OCI-LY1 (cell line): ENCODE measurements around the gene C19orf73.

Experiments used
- H2AFZ ChIP-seq: fragments of 200-600 bp; sonication (generic), shearing (Covaris generic); 2 replicates; pipeline ENCODE4 v1.6.0; 2014; ENCODE audit warnings: antibody characterized with exemption, mild to moderate bottlenecking, low read length
- H3F3A ChIP-seq: fragments of 200-600 bp; sonication (generic), shearing (Covaris generic); 2 replicates; pipeline ENCODE4 v1.6.0; 2014; ENCODE audit warnings: mild to moderate bottlenecking, antibody characterized with exemption, low read length, moderate library complexity; ENCODE audit not compliant: insufficient read depth
- H3K27ac ChIP-seq: fragments of 200-600 bp; sonication (generic); 2 replicates; pipeline ENCODE4 v1.5.1; 2014; ENCODE audit warnings: low read length, mixed run types, mild to moderate bottlenecking, low read depth; ENCODE audit not compliant: poor library complexity, severe bottlenecking
- H3K27me3 ChIP-seq: fragments of 200-600 bp; sonication (generic); 2 replicates; pipeline ENCODE4 v1.6.0; 2014; ENCODE audit warnings: antibody characterized with exemption, mild to moderate bottlenecking, low read length, moderate library complexity; ENCODE audit not compliant: insufficient read depth
- H3K36me3 ChIP-seq: fragments of 200-600 bp; sonication (generic); 2 replicates; pipeline ENCODE4 v1.6.1; 2014; ENCODE audit warnings: mild to moderate bottlenecking, antibody characterized with exemption, low read length, moderate library complexity, mixed read lengths; ENCODE audit not compliant: insufficient read depth
- H3K4me1 ChIP-seq: fragments of 200-600 bp; sonication (generic); 2 replicates; pipeline ENCODE4 v1.5.1; 2014; ENCODE audit warnings: mild to moderate bottlenecking, low read length, moderate library complexity; ENCODE audit not compliant: insufficient read depth, severe bottlenecking
- H3K4me2 ChIP-seq: fragments of 200-600 bp; sonication (generic), shearing (Covaris generic); 2 replicates; pipeline ENCODE4 v1.6.1; 2014; ENCODE audit warnings: low read length
- H3K4me3 ChIP-seq: fragments of 200-600 bp; sonication (generic); 2 replicates; pipeline ENCODE4 v1.5.1; 2014; ENCODE audit warnings: low read length, low read depth, mild to moderate bottlenecking, mixed read lengths; ENCODE audit not compliant: poor library complexity, severe bottlenecking
- H3K79me2 ChIP-seq: fragments of 200-600 bp; shearing (Covaris generic); 2 replicates; pipeline ENCODE4 v1.6.1; 2016; ENCODE audit warnings: mixed run types, low read length, mixed read lengths; ENCODE audit not compliant: insufficient read depth
- H3K9ac ChIP-seq: fragments of 200-600 bp; sonication (generic), shearing (Covaris generic); 2 replicates; pipeline ENCODE4 v1.6.1; 2014; ENCODE audit warnings: mild to moderate bottlenecking, low read length, mixed read lengths
- H3K9me2 ChIP-seq: fragments of 200-600 bp; sonication (generic), shearing (Covaris generic); 2 replicates; pipeline ENCODE4 v1.6.1; 2014; ENCODE audit warnings: low read depth, mild to moderate bottlenecking, low read length, mixed read lengths
- H3K9me3 ChIP-seq: fragments of 200-600 bp; shearing (Covaris generic); 2 replicates; pipeline ENCODE4 v1.6.1; 2014; ENCODE audit warnings: low read length, mixed read lengths
- H4K20me1 ChIP-seq: fragments of 200-600 bp; sonication (generic), shearing (Covaris generic); 2 replicates; pipeline ENCODE4 v1.6.0; 2016; ENCODE audit warnings: mild to moderate bottlenecking, low read length; ENCODE audit not compliant: insufficient read depth
- EZH2 ChIP-seq: fragments of 200-600 bp; sonication (generic), shearing (Covaris generic); IDR thresholded peaks from 2 replicates; pipeline ENCODE4 v1.8.0; 2017; ENCODE audit warnings: borderline replicate concordance, mixed run types, mild to moderate bottlenecking, antibody characterized with exemption, low read length, moderate library complexity, mixed read lengths
- TF ChIP-seq, protein P1 (sequence below): fragments of 200-600 bp; sonication (generic), shearing (Covaris generic); IDR thresholded peaks from 2 replicates; pipeline ENCODE4 v1.5.1; 2017; ENCODE audit warnings: mild to moderate bottlenecking, antibody characterized with exemption, low read length, moderate library complexity, mixed read lengths

Gene C19orf73

DNA sequence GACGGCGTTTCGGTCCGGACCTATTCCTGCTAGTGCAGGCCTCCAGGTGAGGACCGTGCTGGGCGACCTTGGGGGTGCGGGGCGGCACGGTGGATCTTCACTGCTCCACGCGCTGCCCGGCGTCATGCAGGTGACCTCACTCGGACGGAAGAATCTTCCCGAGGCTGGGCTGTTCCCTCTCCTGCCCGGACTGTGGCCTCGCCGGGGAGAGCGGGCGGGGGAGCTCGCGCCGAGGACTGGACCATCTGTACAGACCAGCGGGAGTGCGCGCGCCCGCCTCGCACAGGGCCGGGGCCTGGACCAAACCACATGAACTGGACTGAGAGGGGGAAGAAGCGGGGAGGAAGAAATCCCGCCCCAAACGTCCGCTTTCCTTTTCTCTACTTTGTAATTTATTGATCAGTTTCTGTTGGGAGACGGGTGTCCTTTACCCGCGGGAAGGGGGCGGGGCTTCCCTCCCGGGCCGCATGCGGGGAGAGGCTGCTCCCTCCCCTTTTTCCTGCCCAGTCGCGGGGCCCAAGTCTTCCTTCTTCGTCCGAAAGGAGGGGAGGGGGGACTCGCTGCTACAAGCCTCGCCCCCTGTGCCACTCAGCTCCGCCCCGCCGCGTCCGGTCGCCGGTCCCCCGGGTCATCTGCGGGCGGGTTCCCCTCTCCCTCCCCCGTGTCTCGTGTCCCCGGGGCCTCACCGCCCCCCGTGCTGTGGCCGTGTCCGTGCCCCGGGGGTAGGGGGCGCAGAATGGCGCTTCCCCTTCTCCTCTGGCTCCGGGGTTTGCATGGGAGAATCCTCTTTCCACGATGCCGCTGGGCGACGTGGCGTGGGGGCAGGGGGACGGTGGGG lies 31.4 kb upstream of the C19orf73 start:
- Histone ChIP-seq H3K36me3 (no peaks in the 10 kb centered on the region), H3K9ac (peak overlapping the region; percentile 90), H3K9me3 (no peaks in the 10 kb centered on the region), H4K20me1 (no peaks in the 10 kb centered on the region), H3K4me2 (peak overlapping the region; percentile 100), H3F3A (no peaks in the 10 kb centered on the region), H2AFZ (0 out of 2 replicates have a peak overlapping the region, but pooled peaks have one; percentile 32), H3K79me2 (no peaks in the 10 kb centered on the region), H3K9me2 (no peaks in the 10 kb centered on the region), H3K4me3 (peak overlapping the region; percentile 89), H3K4me1 (peaks cover 36% of the 10 kb centered on the region), H3K27me3 (no peaks in the 10 kb centered on the region; the same call in 1 of the 2 replicates), H3K27ac (no peak overlapping the region)
- TF ChIP-seq, protein P1, sequence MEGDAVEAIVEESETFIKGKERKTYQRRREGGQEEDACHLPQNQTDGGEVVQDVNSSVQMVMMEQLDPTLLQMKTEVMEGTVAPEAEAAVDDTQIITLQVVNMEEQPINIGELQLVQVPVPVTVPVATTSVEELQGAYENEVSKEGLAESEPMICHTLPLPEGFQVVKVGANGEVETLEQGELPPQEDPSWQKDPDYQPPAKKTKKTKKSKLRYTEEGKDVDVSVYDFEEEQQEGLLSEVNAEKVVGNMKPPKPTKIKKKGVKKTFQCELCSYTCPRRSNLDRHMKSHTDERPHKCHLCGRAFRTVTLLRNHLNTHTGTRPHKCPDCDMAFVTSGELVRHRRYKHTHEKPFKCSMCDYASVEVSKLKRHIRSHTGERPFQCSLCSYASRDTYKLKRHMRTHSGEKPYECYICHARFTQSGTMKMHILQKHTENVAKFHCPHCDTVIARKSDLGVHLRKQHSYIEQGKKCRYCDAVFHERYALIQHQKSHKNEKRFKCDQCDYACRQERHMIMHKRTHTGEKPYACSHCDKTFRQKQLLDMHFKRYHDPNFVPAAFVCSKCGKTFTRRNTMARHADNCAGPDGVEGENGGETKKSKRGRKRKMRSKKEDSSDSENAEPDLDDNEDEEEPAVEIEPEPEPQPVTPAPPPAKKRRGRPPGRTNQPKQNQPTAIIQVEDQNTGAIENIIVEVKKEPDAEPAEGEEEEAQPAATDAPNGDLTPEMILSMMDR, result no peak; the same call in 1 of the 2 replicates
- TF ChIP-seq EZH2, result no peak

DNA sequence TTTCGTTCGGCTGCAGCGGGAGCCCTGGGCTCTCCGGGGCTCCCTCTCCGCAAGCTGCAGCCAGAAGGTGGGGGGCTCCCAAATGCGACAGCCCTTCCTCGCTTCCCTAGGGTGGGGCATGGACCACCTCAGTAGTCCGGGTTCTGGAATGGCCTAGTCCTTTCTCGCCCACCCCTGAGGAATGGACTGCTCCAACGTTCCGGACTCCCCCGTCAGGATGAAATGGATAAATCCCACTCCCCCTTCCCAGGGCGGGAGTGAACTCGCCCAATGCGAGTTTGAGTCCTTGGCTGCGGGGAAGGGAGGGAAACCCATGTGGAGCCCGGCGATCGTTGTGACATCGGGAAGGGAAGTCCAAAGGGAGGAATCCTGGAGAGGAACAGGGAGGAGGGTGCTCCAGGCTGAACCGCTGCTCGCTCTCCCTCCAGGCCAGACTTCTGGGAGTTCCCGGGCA lies 30.7 kb upstream of the C19orf73 start:
- Histone ChIP-seq H3K36me3 (no peaks in the 10 kb centered on the region), H3K4me2 (peak overlapping the region; percentile 100), H3K27ac (no peak overlapping the region), H4K20me1 (no peaks in the 10 kb centered on the region), H2AFZ (no peak overlapping the region), H3K4me3 (peak overlapping the region; percentile 89), H3K9ac (peak overlapping the region; percentile 90), H3K79me2 (no peaks in the 10 kb centered on the region), H3K9me3 (no peaks in the 10 kb centered on the region), H3K9me2 (no peaks in the 10 kb centered on the region), H3F3A (no peaks in the 10 kb centered on the region), H3K27me3 (no peaks in the 10 kb centered on the region; the same call in 1 of the 2 replicates), H3K4me1 (peaks cover 36% of the 10 kb centered on the region)
- TF ChIP-seq EZH2, result no peak
- TF ChIP-seq, protein P1, result no peak

DNA sequence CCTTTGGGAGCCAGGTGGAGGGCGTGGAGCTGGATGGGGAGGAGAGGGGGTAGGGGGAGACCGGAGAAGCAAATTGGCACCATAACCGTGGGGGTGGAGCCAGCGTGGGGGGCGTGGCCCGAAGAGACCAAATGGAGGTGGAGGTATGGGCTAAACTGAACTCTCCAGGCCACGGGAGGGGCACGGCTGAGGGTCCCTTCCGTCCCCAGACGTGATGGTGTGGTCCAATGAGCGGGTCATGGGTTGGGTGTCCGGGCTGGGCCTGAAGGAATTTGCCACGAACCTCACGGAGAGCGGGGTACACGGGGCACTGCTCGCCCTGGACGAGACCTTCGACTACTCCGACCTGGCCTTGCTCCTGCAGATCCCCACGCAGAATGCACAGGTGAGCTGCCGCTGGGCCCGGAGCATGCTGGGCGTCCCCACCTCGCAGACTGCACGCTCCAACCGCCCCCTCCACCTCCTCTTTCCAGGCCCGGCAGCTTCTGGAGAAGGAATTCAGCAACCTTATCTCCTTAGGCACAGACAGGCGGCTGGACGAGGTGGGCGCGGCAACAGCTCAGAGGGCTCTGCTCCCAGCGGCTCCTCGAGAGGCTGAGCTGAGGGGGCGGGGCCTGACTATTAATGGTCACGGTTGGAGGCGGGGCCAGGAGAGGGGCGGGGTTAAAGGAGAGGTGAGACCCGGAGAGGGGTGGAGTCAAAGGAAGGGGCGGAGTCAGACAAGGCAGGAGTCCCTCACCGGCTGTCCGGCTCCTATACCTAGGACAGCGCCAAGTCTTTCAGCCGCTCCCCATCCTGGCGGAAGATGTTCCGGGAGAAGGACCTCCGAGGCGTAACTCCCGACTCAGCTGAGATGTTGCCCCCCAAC lies 30.1 kb upstream of the C19orf73 start:
- TF ChIP-seq, protein P1, result no peak
- TF ChIP-seq EZH2, result no peak
- peak overlapping the region; percentile 100 for H3K4me2 ChIP-seq
- no peak overlapping the region for H3K27ac ChIP-seq
- no peaks in the 10 kb centered on the region for H3F3A ChIP-seq
- no peaks in the 10 kb centered on the region for H3K79me2 ChIP-seq
- no peaks in the 10 kb centered on the region for H3K9me2 ChIP-seq
- peaks cover 36% of the 10 kb centered on the region for H3K4me1 ChIP-seq
- peak overlapping the region; percentile 89 for H3K4me3 ChIP-seq
- H3K36me3 ChIP-seq, result no peaks in the 10 kb centered on the region
- no peaks in the 10 kb centered on the region for H3K9me3 ChIP-seq
- no peaks in the 10 kb centered on the region for H4K20me1 ChIP-seq
- H2AFZ ChIP-seq, result no peak overlapping the region
- H3K27me3 ChIP-seq, result no peaks in the 10 kb centered on the region
- H3K9ac ChIP-seq, result peak overlapping the region; percentile 90; the same call in 1 of the 2 replicates
